Left kidney (tissue), 2 donors: Measurements from ENCODE around the gene STK11. TPM values are rescaled to one million over a fixed set of nuclear protein-coding genes. Genes with fewer than 3 reads are reported as not detected.

Source experiments
- DNase-seq: peaks from one replicate; pipeline ENCODE4 v3.0.0-alpha.2; 2013
- polyA plus RNA-seq: library from polyadenylated mRNA; unstranded; fragments of 120-200 nt; gene quantifications from one replicate; pipeline ENCODE4 v1.2.1, GENCODE V29; 2013; ENCODE audit not compliant: insufficient read length

STK11 gene
- polyA plus RNA-seq, 1 donor, result 56.2 TPM

DNA sequence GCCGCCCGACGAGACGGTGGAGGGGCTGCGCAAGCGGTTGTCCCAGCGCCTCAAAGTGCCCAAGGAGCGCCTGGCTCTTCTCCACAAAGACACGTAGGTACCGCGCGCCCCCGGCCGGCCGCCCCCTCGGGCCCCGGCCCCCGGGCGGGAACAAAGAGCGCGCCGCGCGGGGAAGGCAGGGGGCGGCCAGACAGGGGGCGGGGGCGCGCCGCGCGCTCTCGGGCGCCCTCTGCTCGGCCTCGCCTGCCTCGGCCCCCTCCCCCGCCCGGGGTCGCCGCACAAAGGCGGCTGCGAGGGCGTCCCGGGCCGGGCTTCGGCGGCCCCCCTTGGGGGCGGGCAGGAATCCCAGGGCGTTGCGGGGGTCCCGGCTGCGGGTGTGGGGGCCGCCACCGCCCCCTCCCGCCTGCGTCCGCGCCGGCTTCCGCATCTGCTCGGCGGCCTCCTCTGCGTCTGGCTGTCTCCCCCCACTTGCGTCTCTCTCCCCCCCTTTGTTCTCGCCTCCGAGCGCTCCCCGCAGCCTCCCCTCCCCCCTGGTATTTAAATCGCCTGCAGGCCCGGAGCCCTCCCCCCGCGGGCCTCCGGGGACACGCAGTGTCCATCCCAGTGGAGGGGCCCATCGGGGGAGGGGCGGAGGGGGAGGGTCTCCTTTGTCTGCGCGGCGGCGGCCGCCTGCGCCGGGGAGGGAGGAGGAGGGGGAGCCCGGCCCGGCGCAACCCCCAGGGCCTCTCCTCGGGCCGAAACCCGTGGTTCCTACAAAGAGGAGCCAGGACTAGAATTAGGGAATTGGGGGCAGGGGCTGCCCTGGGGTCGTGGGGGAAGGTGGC is 45.1 kb downstream of the STK11 start:
- DNase-seq, result no peak

DNA sequence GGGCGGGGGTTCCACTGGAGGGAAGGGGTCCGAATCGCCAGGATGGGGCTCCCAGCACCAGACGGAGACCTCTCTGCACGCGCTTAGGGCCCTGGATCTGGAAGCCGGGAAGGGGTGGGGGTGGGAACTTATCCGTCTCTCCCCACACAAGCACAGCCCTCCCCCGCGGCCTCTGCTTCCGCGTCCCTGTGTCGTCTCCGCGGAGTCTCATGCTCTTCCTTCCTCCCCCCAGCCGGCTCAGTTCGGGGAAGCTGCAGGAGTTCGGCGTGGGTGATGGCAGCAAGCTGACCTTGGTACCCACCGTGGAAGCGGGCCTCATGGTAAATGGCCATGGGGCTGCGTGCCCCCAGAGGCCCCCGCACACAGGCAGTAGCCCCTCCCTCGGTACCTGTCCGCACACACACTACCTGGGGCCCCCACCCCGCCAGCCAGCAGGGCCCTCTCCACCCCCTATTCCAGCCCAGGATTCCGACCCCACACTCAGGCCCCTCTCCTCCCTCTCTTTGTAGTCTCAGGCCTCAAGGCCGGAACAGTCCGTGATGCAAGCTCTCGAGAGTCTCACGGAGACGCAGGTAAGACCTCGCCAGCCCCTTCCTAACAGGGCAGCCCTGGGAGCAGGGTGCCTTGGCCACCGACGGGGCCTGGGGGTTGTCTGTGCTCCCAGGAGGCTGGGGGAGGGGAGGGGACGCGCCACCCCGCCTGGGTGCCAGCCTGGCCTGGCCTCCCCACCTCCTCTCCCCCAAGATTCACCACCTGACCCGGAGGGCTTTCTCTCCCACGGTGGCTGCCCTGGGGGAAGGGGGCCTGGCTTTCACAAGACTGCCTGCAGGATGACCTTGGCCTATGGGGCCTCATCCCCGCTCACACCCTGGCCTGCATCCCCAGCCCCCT is 46.0 kb downstream of the STK11 start:
- no peak for DNase-seq

DNA sequence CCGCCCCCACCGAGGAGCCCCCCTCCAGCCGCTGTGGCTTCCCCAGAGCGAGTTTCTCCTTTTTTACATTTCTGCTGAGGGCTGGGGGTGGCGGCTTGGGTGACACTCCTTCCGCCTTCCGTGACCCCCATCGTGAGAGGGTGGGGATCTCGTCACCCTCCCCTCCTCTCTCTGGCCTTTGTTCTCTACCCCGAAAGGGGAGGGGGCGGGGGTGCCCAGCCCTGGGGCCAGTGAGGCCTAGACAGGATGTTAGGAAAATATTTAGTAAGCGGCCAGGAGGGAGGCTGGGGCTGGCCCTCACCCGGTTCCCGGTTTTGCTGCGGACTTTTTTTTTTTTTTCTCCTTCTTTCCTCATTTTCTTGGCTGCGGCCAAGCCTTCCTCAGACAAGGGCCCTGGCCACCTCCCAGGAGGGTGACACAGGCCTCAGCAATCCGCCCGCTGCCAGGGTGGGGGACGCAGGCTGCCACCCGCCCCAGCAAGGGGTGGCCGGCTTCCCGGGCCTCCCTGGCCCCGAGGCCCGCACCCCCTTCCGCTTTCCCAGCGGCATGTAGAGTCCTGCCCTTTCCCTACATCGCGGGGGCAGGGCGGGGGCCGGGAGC is 46.7 kb downstream of the STK11 start:
- DNase-seq, result no peak

DNA sequence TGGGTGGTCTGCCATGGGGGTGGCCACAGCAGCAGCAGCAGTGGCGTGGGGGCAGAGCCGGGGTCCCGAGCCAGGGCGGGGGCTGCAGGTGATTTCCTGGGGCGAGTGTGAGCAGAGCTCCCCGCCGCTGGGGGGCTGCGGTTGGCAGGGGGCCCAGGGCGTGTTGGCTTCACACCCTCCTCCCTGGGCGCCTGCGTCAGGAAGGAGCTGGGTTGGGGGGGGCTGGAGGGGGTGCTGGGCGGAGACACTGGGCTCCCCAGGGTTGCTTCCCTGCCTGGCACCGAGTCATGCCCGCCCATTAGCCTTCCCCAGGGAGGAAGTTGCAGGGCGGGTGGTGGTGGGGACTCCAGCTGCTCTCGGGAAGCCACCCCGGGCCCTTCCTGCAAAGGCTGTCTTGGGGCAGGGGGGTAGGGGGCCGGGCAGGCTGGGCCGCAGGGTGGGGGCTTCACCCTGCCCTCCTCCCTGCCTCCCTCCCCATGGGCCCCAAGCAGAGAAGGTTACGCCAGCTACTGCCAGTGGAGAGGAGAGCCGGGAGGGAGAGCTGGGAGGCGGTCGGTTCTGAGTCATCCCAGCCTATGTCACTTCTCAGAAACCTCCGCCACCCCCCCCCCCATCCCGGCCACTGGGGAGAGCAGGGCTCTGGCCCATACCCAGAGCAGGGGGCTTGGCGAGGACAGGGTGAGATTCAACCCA is 47.4 kb downstream of the STK11 start:
- DNase-seq, result no peak

DNA sequence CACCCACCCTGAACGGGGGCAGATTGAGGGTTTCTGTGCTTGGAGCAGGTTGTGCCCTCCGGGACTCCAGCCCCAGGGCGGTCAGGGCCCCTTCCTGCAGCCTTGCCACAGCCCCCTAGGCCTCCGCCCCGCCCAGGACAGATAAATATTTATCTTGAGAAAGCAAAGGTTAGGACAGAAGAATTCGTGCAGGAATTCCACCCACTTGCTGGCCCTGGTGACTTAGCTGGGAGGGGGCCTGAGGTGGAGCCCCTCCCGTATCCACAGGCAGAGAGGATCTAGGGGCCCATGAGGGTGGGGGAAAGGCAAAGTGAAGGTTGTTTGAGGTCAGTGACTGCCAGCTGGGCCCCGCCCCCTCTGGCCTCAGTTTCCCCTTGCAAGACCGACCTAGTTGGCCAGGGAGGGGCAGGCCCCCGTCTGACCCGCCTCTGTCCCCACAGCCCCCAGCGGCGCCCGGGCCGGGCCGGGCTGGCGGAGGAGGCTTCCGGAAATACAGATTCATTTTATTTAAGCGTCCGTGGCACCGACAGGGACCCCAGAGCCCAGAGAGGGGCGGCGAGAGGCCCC is 48.0 kb downstream of the STK11 start:
- DNase-seq, result no peak

DNA sequence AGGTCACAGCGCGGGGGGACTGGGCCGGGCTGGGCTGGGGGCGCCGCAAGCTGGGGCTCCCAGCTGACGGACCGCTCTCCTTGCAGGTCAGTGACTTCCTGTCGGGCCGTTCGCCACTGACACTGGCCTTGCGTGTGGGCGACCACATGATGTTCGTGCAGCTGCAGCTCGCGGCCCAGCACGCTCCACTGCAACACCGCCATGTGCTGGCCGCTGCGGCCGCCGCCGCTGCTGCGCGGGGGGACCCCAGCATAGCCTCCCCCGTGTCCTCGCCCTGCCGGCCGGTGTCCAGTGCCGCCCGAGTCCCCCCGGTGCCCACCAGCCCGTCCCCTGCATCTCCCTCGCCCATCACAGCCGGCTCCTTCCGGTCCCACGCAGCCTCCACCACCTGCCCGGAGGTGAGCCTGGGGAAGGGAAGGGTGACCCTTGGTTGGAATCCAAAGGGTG is 48.5 kb downstream of the STK11 start:
- DNase-seq, result no peak

DNA sequence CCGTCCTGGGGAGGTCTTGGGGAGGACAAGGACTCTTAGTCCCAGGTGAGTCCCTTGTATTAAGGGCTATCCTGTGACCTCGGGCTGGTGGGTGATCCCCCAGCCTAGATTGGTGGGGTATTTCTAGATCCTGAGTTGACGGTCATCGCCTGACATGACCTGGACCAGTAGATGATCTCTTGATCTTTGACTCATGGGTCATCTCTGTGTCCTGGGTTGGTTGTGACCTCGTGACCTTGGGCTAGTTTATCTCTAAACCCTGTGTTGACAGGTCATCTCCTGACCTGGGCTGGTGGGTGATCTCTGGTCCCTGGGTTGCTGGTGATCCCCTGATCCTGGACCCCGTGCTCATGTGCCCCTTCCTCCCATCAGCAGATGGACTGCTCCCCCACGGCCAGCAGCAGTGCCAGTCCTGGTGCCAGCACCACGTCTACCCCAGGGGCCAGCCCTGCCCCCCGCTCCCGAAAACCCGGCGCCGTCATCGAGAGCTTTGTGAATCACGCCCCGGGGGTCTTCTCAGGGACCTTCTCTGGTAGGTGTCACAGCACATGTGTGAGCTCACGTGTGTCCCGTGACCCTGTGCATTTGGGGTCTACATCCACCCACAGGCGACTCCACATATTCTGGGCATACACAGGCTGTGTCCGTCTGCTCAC is 49.1 kb downstream of the STK11 start:
- DNase-seq, result no peak

DNA sequence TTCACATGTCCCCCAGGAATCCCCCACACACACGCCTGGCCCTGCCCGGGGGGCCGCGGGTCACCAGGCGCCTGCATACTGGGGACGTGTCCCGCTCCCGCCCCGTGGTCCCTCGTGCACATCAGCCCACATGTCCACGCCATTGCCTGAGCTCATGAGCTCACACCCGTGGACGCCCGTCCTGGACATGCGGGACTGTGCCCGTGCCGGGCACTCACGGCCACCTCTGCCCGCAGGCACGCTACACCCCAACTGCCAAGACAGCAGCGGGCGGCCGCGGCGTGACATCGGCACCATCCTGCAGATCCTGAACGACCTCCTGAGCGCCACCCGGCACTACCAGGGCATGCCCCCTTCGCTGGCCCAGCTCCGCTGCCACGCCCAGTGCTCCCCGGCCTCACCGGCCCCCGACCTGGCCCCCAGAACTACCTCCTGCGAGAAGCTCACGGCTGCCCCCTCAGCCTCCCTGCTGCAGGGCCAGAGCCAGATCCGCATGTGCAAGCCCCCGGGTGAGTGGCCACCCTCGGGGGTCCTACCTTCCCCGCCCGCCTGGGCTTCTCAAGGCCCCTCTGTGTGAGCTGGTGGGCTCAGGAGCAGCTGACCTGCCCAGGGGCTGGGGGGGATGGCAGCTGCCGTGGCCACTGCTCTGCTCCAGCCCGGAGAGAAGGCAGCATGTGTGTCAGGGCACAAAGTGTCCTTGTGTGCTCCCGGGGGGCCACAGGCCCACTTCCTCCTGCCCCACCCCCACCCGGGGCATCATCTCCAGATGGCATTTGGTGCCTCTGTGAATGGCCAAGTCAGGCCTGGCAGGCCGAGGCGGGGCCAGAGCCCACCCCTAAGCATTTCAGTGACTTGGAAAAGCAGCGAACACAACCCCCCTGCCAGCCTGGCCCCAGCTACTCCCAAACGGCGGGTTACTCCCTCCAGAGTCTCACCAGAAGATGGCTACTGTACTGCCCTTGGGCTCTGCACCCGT is 49.9 kb downstream of the STK11 start:
- no peak for DNase-seq

DNA sequence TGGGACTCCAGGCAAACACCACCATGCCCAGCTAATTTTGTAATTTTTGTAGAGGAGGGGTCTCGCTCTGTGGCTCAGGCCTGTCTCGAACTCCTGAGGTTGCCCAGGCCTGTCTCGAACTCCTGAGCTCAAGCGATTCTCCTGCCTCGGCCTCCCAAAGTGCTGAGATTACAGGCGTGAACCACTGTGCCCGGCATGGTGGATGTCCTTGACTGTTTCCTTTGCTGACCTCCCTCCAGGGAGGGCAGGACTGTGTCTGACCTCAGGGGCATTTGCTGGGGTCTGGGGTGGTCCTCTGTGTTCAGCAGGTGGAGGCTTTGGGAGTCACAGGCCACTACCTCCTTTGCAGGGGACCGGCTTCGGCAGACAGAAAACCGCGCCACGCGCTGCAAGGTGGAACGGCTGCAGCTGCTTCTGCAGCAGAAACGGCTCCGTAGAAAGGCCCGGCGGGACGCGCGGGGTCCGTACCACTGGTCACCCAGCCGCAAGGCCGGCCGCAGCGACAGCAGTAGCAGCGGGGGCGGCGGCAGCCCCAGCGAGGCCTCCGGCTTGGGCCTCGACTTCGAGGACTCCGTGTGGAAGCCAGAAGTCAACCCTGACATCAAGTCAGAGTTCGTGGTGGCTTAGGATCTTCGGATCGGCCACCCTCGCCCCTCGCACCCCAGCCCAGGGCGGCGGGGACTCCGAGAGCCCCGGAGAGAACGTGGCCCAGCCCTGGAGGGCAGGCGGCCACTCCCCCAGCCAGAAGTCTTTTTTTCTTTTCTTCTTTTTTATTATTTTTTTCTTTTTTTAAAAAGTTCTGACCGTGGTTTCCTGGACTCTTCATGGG is 51.3 kb downstream of the STK11 start:
- DNase-seq, result no peak

DNA sequence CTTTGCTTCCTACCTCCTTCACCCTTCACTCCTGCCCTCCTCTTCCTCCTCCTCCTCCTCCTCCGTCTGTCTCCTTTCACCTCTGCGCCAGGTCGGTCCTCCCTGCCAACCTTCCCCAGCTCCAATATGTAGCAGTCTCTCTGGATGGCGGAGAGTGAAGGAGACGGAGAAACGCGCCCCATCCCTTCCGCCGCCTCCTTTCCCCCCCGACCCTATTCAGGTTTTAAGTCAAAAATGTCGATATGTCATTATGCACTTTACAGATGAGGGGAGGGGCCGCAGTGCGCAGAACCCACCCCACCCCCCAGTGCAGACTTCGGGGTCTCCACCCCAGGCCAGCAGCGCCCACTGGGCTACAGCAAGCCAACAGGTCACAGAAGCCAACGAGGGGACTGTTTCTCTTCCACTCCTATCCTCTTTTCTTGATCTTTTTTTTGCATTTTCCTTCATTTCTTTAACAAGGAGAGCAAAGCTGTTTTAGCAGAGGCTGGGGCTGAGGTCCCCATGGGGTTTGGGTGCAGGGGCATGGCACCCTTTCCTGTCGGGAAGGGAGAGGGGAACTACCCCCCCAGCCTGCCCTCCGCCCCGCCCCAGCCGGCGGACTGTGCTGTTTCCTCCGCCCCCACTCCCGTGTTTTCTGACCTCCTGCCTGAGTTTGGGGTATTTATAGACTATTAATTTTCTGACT is 52.0 kb downstream of the STK11 start:
- no peak for DNase-seq

DNA sequence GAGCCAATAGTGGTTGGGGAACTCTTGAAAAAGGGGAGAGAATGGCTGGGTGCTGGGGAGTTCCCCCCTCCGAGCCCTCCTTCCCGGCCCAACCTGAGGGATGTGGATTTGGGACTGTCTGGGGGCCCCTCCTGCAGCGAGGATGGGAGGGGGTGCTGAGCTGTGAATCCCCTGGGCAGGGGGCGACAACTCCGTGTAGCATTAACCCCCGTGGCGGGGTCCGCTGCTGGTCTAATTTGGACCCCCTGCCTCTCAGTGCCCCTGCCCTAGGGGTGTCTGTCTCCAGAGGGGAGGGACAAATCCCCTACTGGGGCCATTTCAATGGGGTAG is 52.5 kb downstream of the STK11 start:
- DNase-seq, result no peak

DNA sequence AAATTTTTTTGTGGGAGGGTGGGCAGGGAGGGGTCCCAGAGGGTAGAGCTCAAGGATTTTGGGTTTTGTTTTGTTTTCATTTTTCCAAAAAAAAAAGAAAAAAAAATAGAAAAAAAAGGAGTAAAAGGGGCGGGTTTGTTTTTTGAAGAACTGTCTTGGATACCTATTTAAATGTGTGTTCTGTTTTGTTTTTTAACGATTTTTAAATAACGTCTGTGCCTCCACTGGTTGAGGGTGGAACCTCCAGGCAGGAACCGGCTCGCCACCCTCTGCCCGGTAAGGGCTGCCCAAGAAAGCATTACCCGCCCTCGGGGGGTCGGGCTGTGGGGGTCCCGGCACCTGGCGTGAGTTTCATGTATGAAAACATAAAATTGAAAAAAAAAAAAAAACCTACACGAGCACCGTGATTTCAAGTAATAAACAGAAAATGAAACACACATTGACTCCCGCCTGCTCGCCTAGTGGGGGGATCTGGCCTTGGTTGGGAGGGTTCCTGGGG is 53.2 kb downstream of the STK11 start:
- no peak for DNase-seq

DNA sequence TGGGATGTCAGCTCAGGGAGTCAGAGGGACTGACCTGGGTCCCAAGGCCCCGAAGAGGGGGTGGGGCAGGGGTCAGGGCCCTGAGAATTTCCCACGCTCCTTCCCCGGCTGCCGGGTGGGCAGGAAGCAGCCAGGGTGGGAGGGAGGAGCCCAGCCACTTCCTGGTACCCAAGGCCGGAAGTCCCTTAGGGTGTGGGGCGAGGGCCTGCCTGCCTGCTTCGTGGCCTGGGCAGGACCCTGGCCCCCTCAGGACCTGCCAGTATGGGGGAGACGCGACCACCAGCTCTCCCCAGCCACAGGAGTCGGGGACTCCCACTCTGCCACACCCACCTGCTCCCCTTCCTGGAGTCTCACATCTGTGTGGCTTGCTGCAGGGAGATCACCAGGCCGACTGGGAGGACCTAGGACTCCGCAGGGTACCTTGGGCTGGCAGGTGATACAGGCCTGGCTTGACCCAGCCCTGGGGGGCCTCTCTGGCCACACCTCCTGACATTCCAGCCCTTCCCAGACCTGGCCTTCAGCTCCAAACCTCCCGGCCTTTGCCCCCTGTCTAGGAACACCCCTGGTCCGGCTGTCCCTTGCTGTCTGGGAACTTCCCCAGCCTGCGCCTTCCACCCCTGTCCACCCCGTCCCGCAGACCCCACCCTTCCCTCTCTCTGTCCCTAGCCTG is 53.8 kb downstream of the STK11 start:
- DNase-seq, result no peak

DNA sequence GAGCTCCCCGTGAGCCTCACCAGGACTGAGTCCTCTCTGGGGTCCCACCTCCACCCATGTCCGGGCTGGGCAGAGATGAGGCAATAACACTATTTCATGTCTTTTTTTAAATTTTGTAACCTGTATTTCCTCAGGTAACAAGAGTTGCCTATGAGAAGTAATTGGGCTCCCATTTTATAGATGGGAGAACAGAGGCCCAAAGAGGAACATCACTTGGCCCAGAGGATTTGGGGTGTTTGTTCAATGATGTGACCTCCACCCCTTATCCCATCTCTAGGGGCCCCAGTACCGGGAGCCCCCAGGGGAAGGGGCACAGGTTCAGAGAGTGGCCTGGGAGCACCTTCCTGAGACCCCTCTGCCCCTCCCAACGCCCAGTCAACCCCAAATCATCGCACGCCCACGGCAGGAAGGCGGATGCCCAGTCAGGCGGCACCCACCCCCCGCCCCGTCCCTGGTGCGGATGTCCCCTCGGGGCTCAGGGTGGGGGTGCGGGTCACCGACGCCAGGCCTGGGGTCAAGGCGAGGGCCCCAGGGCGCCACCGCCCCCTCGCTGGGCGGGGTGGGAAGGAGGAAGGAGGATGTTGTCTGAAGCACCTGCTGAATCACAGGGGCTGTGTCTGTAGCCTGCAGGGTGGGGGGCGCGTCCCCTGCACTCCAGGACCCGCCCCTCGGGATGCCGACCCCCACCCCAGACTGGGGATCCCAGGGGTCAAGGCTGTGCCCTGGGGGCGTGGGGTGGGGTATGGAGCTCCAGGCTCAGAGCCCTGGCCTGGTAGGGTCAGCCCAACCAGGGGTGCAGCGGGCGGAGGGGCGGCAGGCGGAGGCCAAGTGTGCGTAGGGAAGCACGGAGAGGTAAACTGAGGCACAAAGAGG is 54.5 kb downstream of the STK11 start:
- DNase-seq, result no peak

DNA sequence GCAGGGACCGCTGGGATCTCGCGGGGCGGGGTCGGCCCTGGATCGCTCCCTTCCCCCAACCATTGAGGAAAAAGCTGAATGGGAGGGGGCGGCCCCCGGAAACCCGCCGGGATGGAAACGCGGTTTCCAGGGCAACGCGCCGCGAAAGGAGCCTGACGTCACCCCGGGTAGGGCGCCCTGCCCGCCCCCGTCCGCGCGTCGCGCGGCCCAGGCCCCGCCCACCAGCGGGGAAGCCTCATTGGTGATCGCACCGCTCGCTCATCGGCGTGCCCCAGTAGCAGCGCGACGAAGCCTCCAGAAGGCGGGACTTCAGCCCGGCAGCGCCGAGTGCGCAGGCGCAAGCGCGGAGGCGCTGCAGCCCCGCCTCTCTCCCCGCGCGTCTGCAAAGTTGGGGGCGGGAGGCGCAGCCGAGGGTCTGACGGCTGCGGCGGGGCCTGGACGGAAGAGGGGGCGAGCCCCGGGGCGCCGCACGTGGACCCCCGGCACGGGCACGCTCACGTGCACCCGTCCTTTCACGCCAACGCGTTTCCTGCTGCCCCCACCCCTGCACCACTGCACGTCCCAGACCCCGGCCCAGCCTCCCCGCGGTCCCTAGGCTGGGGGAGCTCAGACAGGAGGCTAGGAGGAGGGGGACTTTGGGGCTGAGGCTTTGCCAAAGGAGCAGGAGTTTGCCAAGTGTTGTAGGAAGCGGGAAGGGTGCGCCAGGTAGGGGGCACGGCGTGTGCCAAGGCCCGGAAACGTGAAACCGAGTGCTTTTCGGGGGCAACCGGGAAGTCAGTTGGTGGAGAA is 55.4 kb downstream of the STK11 start:
- DNase-seq, result peak; percentile 94

DNA sequence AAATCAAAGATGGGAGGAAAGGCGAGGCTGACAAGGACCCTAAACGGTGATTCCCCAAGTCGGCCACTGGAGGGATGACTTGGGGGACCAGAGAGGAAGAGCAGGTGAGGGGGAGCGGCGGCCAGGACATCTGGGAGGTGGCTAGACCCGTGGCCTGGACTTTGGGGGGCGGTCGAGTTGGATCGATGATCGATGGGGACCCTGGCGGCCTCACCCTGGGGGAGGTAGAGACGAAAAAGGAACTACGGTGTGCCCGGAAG is 55.9 kb downstream of the STK11 start:
- no peak for DNase-seq
